GM19463 (cell line): ENCODE results near the gene SOCS7.

ENCODE experiments used
- ATAC-seq: cut with Tn5 transposase; IDR thresholded peaks from one replicate; pipeline ENCODE4 v1.9.1; 2021; ENCODE audit warnings: mild to moderate bottlenecking, moderate library complexity; ENCODE audit not compliant: unreplicated experiment

The SOCS7 gene, protein sequence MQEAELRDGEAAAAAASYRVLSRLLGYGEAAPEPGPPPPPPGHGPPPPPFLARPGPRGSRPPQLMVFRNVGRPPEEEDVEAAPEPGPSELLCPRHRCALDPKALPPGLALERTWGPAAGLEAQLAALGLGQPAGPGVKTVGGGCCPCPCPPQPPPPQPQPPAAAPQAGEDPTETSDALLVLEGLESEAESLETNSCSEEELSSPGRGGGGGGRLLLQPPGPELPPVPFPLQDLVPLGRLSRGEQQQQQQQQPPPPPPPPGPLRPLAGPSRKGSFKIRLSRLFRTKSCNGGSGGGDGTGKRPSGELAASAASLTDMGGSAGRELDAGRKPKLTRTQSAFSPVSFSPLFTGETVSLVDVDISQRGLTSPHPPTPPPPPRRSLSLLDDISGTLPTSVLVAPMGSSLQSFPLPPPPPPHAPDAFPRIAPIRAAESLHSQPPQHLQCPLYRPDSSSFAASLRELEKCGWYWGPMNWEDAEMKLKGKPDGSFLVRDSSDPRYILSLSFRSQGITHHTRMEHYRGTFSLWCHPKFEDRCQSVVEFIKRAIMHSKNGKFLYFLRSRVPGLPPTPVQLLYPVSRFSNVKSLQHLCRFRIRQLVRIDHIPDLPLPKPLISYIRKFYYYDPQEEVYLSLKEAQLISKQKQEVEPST

DNA sequence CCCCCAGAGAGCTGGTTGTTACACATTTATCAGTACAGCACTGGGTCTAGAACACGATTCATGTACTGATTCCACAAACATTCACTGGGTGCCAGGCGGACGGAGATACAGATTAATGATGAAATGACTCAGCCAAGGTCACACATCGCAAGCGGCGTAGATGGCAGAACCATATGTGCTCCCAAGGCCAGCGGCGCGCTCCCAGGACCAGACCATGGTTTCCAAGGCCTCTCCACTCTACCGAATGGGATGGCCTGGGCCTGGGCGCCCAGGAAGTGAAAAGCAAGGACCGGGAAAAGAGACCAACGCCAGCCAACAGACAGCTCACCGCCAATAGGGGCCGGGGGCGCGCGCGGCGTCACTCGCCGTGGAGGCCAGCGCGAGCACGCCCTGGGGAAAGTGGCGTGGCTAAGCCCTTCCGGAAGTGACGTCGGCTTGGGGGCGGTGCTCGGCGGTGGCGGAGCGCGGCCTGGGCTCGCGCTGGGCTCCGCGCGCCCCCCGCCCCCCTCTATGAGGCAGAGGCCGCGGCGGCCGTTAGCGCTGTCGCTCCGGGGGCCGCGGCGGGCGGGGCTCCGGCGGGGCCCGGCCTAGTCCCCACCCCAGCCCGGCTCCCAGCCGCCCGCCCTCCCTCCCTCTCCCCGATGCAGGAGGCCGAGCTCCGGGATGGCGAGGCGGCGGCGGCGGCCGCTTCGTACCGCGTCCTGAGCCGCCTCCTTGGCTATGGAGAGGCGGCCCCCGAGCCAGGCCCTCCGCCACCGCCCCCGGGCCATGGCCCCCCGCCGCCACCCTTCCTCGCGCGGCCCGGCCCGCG is at the start of gene SOCS7:
TSS of gene SOCS7 (plus strand) at position 433 of the 811 bp plus-strand sequence. CDS start at position 642, 209 bp downstream.
- peak; percentile 89 for ATAC-seq

DNA sequence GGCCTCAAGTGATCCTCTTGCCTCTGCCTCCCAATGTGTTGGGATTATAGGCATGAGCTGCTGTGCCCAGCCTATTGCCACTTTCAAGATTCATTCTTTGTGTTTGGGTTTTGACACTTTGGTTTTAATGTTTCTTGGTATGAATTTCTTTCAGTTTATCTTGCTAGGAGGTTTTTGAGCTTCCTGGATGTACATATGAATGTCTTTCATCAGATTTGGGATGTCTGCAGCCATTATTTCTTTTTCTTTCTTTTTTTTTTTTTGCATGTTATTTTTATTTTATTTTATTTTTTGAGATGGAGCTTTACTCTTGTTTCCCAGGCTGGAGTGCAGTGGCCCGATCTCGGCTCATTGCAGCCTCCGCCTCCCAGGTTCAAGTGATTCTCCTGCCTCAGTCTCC is 36.1 kb upstream of the SOCS7 start:
- ATAC-seq = no peak

DNA sequence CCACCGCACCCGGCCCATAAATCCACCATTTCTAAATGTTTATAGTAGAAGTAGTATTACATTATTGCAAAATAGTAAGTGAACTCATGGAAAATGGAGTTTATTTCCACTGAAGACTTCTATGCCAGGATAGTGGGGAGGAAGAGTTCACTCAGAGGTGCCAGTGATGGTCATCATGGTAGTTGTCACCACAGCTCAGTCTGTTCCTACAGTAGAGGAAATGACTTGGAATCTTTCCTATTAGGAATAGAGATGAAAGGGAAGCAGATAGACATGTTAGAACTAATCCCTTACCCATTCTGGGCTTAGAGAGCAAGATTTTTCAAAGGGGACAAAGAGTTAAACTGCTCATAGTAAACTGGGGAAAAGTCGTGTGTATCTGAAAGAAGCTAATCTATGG is 34.6 kb upstream of the SOCS7 start:
- ATAC-seq = no peak

DNA sequence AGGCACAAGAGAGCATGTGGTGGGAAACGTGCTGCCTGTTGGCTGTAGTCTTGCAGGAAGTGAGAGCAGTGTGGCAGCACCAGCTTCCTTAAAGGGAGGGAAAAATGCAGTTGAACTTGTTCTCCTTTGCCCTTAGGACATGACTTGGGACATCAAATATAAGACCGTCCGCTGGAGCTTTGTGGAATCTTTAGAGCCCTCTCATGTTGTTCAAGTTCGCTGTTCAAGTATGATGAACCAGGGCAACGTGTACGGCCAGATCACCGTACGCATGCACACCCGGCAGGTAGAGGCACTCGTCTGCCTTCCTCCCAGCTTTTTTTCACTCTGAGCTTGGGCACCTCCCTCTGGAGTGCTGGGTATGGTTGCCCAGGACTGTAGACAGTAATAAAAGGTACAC is 31.2 kb upstream of the SOCS7 start:
- no peak for ATAC-seq

DNA sequence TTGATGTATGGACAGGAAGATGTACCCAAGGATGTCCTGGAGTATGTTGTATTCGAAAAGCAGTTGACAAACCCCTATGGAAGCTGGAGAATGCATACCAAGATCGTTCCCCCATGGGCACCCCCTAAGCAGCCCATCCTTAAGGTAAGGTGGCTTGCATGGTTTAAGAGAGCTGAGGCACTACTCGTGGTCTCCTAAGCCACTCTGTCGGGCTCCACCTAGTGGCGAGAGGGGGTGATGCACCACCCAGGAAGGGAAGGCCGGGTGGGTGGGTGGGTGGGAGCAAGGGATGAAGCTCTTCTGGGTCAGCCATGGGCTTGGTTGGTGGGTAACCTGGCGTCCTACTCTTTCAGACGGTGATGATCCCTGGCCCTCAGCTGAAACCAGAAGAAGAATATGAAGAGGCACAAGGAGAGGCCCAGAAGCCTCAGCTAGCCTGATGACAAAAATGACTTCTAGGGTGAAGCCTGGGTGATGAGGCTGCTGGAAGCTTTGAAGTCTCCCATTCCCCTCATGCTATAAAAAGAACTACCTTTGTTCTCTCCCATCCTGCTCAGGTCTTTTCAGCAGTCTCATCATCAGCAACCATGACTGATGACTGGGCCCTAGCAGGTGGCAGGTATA is 29.4 kb upstream of the SOCS7 start:
- ATAC-seq = no peak

DNA sequence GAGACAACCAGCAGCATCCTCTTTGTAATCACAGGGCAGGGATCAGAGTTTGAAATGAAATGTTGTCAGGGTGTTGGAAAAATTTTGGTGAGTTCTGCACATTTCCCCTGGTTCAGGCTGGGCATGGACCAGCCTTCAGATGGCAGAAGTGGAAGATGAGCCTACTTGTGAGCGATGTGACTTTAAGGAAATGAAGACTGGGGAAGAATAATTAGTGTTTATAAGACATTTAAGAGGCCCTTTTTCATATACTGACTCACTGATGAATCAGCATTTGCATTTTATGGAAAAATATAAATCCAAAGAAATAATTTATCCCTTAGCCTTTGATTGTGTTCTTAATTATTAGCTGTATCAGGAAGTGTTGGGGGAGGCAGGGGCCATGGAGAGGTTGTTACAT is 28.7 kb upstream of the SOCS7 start:
- ATAC-seq = no peak

DNA sequence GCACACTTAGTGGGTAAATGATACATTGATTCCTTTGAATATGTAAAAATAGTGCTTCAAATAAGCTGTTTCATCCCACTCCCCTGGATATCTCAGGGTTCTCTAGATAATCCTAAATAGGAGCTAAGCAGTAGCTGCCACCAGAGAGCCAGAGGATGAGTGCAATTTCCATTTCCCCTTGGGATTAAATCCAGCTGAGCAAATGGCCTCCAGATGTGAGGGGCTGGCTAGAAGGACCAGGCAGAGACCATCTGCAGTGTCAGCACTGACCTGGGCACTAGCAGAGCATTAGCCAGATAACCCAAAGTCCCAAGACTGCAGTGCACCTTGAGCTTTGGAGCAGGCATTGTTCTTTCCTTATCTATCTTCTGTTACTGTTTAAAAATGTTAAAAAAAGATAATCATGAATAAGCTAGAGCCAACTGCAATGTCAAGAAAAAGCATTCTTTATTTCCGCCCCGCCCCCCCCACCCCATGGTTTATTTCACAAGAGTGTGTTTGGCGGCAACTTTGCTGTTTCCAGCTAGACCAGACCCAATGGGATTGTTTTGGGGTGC is 27.4 kb upstream of the SOCS7 start:
- no peak for ATAC-seq

DNA sequence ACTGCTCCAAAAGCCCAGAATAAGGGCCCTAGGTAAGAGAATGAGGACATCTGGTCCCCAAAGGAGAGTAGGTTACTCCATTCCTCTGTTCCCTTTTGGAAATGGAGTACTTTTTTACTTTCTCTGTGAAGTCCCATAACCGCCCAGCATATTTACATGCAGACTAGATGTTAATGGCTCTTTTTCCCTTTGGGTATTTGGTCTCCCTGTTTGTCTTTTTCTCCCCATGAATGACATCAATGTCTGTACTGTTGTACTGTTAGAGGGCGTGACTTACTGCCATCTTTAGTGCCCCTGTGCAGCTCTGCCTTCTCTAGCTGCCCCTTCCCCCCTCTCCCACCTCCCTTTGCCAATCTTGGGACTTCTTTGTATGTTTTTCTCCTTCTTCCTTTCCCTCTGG is 26.9 kb upstream of the SOCS7 start:
- ATAC-seq = no peak

DNA sequence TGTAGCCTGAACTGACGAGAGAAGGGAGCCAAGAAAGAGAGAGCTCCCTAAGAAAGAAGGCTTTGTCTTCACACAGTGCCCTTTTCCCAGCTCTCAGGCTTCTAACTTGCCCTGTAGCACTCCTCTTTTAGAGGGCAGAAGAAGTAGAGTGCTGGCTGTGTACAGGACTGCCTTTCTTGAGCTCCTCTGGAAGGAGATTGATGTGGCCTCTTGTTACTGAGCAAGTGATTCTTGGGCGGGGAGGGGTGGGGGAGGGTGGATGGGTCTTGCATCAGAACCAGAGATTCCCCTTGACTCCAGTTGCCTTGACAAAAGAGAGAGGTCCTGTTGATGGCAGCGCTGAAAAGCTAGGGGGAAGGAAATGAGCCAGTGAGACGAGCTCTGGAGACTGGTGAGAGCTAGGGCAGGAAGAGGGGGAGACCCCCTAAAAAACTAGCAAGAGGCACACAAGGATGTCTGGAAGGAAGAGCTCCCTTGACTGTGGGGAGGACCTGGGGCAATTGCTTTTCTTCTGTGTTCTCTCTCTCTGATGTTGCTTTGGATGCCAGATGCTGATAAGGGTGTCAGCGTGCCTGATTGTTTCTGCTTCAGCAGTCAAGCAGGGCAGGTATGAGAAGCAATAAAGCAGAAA is 26.3 kb upstream of the SOCS7 start:
- no peak for ATAC-seq

DNA sequence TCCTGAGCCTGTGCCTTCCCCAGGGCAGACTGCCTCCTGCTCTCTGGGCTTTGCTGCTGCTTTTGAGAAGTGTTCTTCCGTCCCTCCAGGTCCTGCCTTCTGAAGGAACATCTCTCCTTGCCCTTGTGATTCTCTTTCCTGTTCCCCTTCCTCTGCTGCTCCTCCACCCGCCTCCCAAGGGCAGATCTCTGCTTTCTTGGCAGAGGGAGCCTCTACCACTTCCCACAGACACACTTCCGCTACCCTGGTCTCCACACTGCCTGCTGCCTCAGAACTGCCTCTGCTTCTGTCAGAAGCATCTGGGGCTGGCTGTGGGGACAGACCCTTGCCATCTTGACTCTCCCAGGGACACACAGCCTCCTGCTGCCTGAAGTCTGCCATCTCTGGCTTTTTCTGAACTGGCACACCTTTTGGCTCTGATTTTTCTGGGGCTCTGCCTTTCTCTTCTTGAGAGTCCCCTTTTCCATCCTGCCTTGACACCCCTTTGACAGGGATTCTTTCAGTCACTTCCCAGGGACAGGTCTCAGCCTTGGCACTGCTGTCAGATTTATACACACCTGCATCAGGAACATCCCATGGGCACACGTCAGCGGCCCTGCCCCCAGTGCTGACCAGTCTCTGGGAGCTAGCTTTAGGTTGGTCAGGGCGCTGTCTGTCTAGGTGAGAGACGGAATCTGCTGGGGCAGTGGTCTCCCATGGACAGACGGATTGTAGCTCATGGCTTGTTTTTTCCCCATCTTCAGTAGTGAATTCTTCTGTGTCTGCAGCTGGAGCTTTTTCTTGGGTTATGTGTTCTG is 24.4 kb upstream of the SOCS7 start:
- ATAC-seq = no peak

DNA sequence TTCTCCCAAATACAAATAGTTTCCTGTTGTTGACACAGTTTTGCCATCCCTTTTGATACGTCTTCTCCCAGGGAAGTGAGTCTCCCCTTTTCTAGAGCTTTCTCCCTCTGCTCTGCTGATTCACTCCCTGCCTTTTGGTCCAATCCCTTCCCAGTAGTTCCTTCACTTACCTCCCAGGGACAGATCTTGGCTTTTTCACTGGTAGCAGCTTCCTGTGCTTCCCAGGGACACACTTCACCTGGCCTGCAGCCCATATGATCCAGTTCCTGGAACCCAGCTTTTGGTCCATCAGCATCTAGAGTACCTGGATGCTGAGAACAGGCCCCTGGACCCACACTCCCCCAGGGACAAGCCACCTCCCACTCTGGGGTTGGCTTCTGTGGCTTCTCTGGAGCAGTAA is 23.7 kb upstream of the SOCS7 start:
- no peak for ATAC-seq

DNA sequence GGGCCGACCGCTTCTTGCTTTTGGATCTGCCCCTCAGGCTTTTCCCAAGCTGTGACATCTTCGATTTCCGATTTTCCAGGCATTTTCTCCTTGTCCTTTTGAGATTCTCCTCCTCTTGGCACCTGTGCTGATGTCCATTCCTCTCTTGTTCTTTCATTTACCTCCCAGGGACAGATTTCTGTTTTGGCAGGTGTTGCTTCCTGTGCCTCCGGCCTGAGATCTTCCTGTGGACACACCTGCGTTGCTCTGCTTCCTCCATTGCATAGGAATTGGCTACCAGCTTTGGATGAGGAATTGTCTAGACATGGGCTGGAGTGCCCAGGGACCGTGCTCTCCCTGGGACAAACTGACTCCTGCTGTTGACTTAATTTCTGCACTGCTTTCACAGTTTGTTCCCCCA is 23.0 kb upstream of the SOCS7 start:
- ATAC-seq = no peak

DNA sequence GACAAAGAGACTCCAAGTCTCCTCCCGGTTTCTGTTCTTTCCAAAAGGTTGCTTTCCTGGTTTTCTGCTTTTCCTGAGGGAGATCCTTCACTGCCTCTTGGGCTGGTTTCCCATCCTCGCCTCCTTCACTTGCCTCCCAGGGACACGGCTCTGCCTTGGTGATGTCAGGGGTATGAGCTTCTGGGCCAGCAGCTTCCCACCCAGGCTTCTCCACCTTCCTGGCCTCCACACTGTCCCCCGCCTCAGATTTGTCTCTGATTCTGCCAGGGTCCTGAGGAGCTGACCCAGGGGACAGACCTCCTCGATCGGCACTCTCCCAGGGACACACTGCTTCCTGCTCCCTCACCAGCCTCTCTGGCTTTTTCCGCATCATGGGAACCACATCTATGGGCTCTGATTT is 22.4 kb upstream of the SOCS7 start:
- no peak for ATAC-seq

DNA sequence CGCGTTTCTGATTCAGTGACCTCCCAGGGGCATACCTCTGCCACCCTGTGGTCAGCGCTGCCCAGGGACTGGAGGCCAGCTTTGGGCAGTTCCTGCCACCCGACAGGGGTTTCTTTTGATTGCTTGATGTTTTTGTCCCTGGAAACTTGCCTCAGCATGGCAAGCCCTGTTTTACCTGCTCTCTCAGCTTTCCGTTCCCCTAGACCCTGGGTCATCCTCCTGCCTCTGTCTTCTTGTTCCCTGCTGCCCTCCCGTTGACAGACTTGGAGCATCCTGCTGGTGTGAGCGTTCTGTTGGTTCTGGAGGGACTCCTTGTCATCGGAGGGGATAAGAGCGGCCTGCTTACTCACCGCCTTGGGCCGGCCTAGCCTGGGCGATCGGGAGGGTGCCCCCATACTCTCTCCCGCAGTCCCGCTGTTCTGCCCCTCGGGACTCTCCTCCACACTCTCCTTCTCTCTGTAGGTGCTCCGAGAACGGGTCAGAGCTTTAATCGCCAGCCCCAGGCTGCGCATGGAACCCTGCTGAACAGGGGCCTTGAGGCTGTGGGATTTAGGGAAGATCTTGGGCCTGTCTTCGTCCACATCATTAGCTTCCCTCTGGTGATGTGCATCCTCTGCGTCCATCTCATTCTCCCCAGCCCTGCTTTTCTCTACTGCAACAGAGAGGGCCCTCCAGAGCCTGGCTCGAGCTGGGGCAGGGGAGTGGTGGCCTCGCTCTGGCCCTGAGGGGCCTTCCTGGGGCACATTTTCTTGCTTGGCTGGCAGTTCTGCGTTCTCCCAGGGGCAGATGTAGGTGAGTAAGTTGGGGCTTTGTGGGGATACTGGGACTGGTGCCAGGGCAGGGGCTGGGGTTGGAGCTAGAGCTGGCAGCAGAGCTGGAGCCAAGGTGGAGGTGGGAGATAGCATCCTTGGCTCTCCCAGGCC is 21.6 kb upstream of the SOCS7 start:
- no peak for ATAC-seq

DNA sequence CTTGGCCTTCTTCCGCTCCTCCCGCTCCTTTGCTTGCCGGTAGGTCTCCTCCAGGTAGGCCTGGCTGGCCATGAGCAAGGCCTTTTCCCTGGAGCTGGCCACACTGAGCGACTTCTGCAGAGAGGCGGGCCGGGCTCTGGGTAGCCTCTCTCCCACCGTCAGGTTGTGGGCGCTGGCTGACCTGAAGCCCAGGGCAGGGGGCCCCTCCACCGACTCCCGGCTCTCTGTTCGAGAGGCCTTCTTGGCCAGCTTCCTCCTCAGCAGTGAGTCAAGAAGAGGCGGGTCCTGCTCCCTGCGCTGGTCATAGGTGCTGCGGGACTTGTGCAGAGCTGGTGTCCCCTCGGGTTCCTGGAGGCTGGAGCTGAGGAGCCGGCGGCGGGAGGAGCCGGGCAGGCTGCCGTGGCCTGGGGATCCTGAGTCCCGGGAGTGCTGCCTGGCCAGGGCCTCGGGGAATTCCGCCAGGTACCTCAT is 20.7 kb upstream of the SOCS7 start:
- ATAC-seq = no peak

DNA sequence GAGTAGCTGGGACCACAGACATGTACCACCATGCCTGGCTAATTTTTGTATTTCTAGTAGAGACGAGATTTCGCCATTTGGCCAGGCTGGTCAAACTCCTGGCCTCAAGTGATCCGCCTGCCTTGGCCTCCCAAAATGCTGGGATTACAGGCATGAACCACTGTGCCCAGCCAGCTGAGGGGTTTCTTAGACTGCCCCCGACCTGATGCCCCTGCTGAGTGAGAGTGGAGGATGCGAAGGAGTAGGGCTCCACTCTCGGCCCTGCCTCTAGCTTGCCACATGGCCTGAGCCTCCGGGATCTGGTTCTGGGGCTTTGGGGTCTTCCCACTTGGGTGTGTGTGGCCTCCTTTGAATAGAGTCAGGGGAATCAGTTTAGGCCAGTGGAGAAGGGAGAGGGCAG is 18.9 kb upstream of the SOCS7 start:
- no peak for ATAC-seq

DNA sequence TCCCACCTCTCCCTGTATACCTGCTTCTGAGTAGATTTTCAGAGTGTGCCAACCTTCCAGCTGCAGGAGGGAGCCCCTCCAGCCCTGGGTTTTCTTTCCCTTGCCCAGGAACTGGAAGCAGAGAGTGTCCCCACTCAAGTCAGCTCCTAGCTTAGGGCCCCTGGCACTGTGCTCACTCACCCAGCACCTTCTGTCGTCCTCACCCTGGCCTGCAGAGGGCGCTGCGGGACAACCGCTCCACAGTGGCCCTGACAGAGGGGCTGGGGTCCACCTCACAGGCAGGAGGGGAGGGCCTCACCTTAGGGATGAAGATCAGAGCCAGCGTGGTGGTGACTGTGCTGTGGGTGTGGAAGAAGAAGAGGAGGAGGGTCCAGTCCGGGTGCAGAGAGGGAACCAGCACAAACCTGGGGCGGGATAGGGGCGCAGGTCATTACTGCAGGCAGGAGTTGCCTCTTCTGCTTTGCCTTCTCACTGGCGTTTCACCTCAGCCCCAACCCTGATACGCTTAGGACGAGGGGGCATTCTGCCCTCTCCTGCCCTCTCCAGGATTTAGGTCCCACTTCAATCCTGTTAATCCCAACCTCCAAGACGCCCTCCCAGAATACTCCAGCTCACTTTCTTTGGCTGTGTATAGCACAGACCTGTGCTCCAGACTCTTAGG is 17.9 kb upstream of the SOCS7 start:
- no peak for ATAC-seq
